PC-3 (cell line): ENCODE measurements around the gene TBC1D8.

Source experiments
- EZH2phosphoT487 ChIP-seq: fragments of 300-600 bp; sonication (generic); IDR thresholded peaks from 2 replicates; pipeline ENCODE4 v1.6.1; 2018; ENCODE audit warnings: mild to moderate bottlenecking, antibody characterized with exemption, low read length, borderline replicate concordance
- TF ChIP-seq, protein P1 (sequence below): fragments of 300-600 bp; sonication (generic); conservative IDR thresholded peaks from 2 replicates; pipeline ENCODE4 v1.5.1; 2017; ENCODE audit warnings: antibody characterized with exemption, low read depth, mild to moderate bottlenecking, low read length

DNA sequence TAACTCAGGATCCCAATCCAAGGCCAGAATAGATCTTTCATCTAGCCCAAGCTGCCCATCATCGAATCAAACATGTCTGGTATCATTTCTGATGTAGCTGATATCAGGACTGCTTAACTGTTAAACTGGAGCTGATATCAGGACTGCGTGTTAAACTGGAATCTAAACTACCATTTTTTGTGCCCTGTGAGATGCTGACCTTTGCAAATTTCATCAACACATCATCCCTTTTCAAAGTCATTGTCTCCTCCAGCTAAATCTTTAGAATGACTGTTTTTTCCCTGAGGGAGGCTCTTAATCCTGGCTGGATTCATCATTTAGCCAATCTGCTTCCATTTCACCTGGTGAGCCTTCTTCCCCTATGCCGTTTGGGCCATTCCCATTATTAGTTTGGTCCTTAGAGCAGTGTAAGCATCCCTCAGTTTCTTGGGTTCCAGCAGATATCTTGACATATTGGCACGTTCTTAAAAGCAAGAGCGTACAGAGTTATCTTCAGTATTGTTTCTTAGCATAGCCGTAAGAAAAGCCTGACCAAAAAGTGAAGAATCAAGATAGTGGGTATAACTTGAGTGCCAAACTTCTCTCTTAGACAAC is 136.8 kb downstream of the TBC1D8 start:
- TF ChIP-seq, protein P1, sequence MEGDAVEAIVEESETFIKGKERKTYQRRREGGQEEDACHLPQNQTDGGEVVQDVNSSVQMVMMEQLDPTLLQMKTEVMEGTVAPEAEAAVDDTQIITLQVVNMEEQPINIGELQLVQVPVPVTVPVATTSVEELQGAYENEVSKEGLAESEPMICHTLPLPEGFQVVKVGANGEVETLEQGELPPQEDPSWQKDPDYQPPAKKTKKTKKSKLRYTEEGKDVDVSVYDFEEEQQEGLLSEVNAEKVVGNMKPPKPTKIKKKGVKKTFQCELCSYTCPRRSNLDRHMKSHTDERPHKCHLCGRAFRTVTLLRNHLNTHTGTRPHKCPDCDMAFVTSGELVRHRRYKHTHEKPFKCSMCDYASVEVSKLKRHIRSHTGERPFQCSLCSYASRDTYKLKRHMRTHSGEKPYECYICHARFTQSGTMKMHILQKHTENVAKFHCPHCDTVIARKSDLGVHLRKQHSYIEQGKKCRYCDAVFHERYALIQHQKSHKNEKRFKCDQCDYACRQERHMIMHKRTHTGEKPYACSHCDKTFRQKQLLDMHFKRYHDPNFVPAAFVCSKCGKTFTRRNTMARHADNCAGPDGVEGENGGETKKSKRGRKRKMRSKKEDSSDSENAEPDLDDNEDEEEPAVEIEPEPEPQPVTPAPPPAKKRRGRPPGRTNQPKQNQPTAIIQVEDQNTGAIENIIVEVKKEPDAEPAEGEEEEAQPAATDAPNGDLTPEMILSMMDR: no peak
- no peak for TF ChIP-seq EZH2phosphoT487
